Measurements from ENCODE around the gene CDH13.

GRCh38 chr16:83328936-83329335, 702.2 kb downstream of the CDH13 start:
- TF ChIP-seq POLR2A (IDR thresholded peaks at IDR 0.05): no peak
- TF ChIP-seq CTCF (IDR thresholded peaks at IDR 0.05): no peak

Data from adrenal gland (tissue), 5 donors.